NCI-H2196 (cell line): ENCODE results near the gene LGR4.

ENCODE experiments used
- DNase-seq: peaks from one replicate; lab custom pipeline; 2025; ENCODE audit not compliant: unreplicated experiment; lab: John Stamatoyannopoulos, UW

LGR4 gene

GRCh38 chr11:27386181-27386845 is 86.3 kb downstream of the LGR4 start:
- no peak for DNase-seq

GRCh38 chr11:27385245-27385644 is 87.3 kb downstream of the LGR4 start:
- no peak for DNase-seq

- no peak for DNase-seq
These were observed 88.4 kb downstream of the LGR4 start for GRCh38 chr11:27384227-27384626.

- DNase-seq, result no peak
These were observed 88.9 kb downstream of the LGR4 start for GRCh38 chr11:27383645-27384044.

GRCh38 chr11:27381238-27381666 is 91.3 kb downstream of the LGR4 start:
- DNase-seq, result no peak

GRCh38 chr11:27380771-27381170 is 91.8 kb downstream of the LGR4 start:
- DNase-seq, result no peak

GRCh38 chr11:27379449-27379848 is 93.1 kb downstream of the LGR4 start:
- no peak for DNase-seq

- no peak for DNase-seq
These were observed 97.2 kb downstream of the LGR4 start for GRCh38 chr11:27375370-27375769.

GRCh38 chr11:27373856-27374602 is 98.6 kb downstream of the LGR4 start:
- DNase-seq, result no peak

- DNase-seq, result no peak
These were observed 99.2 kb downstream of the LGR4 start for GRCh38 chr11:27373392-27373791.

GRCh38 chr11:27372164-27372563 is 100.4 kb downstream of the LGR4 start:
- DNase-seq, result no peak

GRCh38 chr11:27371489-27371888 is 101.1 kb downstream of the LGR4 start:
- DNase-seq, result no peak

- no peak for DNase-seq
These were observed 102.2 kb downstream of the LGR4 start for GRCh38 chr11:27370374-27370773.

GRCh38 chr11:27367881-27368280 is 104.7 kb downstream of the LGR4 start:
- DNase-seq, result peak; percentile 59

GRCh38 chr11:27363576-27364117 is 108.9 kb downstream of the LGR4 start:
- no peak for DNase-seq

- peak; percentile 98 for DNase-seq
These were observed 109.6 kb downstream of the LGR4 start, which contains the start of gene CCDC34 for GRCh38 chr11:27362749-27363575. Gene CCDC34, minus strand, starts transcription at chr11:27363215. Its CDS starts 21 bp downstream, at chr11:27363194.

GRCh38 chr11:27361649-27362431 is 110.8 kb downstream of the LGR4 start:
- no peak for DNase-seq

- no peak for DNase-seq
These were observed 114.3 kb downstream of the LGR4 start for GRCh38 chr11:27358296-27358695.

GRCh38 chr11:27357250-27357649 is 115.3 kb downstream of the LGR4 start:
- DNase-seq, result peak; percentile 58

- DNase-seq, result no peak
These were observed 115.9 kb downstream of the LGR4 start for GRCh38 chr11:27356624-27357222.
